ENCODE results near the gene FAM200A.

- TF ChIP-seq POLR2A (IDR thresholded peaks at IDR 0.05; ENCODE audit: low read depth) = no peak
- no peak for TF ChIP-seq CTCF (IDR thresholded peaks at IDR 0.05)
- TF ChIP-seq POLR2AphosphoS5 (IDR thresholded peaks at IDR 0.05) = no peak
Measured at GRCh38 chr7:99535667-99536066, 16.2 kb downstream of the FAM200A start.
